HPDE6-E6E7 (cell line): Measurements from ENCODE around the gene MYO1H.

Experiments used
- DNase-seq: peaks from one replicate; pipeline ENCODE4 v3.0.0; 2011; ENCODE audit warnings: missing footprints; ENCODE audit errors: extremely low spot score

MYO1H gene

DNA sequence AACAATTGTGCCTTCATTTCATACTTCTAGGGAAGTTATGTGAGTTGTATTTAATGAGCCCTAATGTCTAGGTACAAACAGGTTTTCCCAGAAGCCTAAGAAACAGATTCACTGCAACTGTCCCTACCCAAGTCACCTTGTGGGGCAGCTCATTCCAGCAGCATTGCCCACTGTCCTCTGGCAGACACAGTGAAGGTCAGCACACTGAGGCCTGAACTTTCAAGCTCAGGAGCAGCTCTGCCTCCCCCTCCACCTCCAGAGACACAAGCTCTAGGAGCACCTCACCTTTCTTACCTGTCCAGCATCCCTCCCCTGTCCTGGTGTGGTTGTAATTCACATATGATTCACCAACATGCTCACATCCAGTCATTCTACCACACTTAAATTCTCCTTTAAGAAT lies 145.4 kb downstream of the MYO1H start:
- no peak for DNase-seq

- DNase-seq = no peak
Observed at GRCh38 chr12:109493938-109494337, 146.2 kb downstream of the MYO1H start.

DNA sequence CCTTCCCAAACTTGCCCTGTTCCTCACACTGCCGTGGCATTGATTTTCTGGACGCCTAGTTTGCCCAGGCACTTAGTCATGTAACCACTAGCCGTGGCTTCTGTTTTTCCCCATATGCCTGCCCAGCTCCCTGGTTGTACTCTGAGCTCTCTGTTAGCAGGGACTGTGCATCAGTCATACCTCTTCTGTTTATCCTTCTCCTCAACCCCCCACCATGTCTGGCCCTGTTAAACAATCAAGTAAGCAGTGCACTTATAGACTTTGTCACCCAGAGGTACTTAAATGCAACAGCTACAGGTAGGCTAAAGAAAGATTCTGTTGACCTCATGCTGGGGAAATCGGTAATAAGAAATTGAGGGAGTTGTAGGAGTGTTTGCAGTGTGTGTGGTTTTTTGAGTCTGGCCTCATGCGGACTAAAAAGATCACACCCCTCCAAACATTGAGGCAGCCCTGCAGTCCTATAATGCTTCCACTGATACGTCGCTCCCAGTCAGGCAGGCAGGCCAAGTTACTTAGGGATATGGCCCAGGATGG lies 146.7 kb downstream of the MYO1H start:
- DNase-seq = no peak

DNA sequence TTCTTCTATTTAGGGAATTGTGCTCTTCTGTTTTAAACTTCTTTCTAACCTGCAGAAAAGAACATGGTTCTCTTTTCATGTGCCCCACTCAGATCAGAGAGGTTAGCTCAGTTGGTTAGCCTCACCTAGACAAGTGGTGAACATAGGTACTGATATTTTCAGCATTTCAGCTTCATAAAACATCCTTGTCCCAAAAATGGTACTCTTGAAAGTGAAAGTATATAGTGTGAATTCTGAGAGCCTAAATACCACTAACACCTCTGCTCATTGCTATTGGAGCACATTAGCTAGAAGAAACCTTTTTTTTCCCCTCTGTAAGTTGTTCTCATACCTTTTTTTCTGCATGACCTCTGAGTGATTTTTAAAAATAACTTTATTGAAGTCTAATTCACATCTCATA lies 147.3 kb downstream of the MYO1H start:
- no peak for DNase-seq

- DNase-seq = no peak
Observed at GRCh38 chr12:109496306-109496705, 148.6 kb downstream of the MYO1H start.

DNA sequence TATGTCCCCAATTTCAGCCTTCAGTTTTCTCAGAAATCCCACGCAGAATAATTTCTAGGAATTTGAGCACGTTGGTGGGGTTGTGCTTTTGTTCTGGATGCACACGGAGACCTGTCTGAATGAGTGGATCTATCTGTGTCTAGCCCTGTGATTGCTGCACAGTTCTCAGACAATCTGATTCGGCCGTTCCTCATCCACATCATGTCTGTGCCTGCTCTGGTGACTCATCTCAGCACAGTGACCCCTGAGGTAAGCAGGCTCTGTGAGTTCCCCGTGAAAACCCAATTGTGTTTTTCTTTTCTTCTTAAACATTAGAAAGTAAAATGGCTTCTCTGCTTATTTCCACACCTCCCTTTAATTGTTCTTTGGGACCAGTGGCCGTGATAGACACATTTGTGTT lies 150.0 kb downstream of the MYO1H start:
- DNase-seq = peak; percentile 98
